Vagina (tissue), 2 donors: ENCODE results near the gene NCCRP1.

Experiments
- CTCF ChIP-seq, 3 experiments: fragments of 450-650 bp in 2 of 3; fragments of 200-600 bp in 1 of 3; sonication (generic) in 1 of 3; IDR thresholded peaks; one replicate each; pipeline ENCODE4 v1.5.1; 2017 to 2019; ENCODE audit warnings: antibody characterized with exemption in 3 of 3, mild to moderate bottlenecking in 2 of 3, moderate library complexity in 2 of 3
- POLR2A ChIP-seq, 2 donors: fragments of 450-650 bp; IDR thresholded peaks; one replicate each; pipeline ENCODE4 v1.6.1; 2017; ENCODE audit warnings: antibody characterized with exemption in 2 of 2, mild to moderate bottlenecking in 2 of 2, moderate library complexity in 2 of 2
- POLR2AphosphoS5 ChIP-seq, 2 donors: sonication (generic); formaldehyde crosslinking; IDR thresholded peaks; one replicate each; pipeline ENCODE4 v1.9.0; 2017; ENCODE audit warnings: antibody characterized with exemption in 2 of 2, mild to moderate bottlenecking in 2 of 2, low read depth in 1 of 2; ENCODE audit not compliant: insufficient read depth in 1 of 2

GRCh38 chr19:39150235-39150634 is 46.5 kb upstream of the NCCRP1 start:
- TF ChIP-seq CTCF (IDR thresholded peaks at IDR 0.05), result no peak
- TF ChIP-seq POLR2AphosphoS5 (IDR thresholded peaks at IDR 0.05; ENCODE audit: insufficient read depth in 1 of 2, low read depth in 1 of 2), result no peak
- TF ChIP-seq POLR2A (IDR thresholded peaks at IDR 0.05), result no peak
